ACHN (cell line): ENCODE data around the gene BRSK2.

Experiments used
- DNase-seq: peaks from one replicate; pipeline ENCODE4 v3.0.0-alpha.2; 2015
- in situ Hi-C: cut with HindIII; loops from 2 replicates; pipeline ENCODE4 v1.10.0; 2017; ENCODE audit warnings: low sequenced_read_pairs, low pct_ligation_motif_present, low pct_unique_long_range_greater_than_20kb

BRSK2 gene

GRCh38 chr11:1391165-1392075, 1.7 kb downstream of the BRSK2 start:
- in situ Hi-C loops: no loop called here
- DNase-seq: no peak

- in situ Hi-C loops: no loop called here
- DNase-seq: no peak
These were observed 2.4 kb downstream of the BRSK2 start for GRCh38 chr11:1392111-1392510.

- in situ Hi-C loops: no loop called here
- DNase-seq: no peak
These were observed 2.8 kb downstream of the BRSK2 start for GRCh38 chr11:1392561-1392960.

- DNase-seq: no peak
- in situ Hi-C loops: no loop called here
These were observed 3.4 kb downstream of the BRSK2 start for GRCh38 chr11:1393038-1393710.

GRCh38 chr11:1394936-1395772, 5.4 kb downstream of the BRSK2 start:
- in situ Hi-C loops: no loop called here
- DNase-seq: no peak

GRCh38 chr11:1395773-1396374, 6.1 kb downstream of the BRSK2 start:
- DNase-seq: no peak
- in situ Hi-C loops: no loop called here

- in situ Hi-C loops: no loop called here
- no peak for DNase-seq
These were observed 6.7 kb downstream of the BRSK2 start for GRCh38 chr11:1396375-1396841.

GRCh38 chr11:1397146-1397861, 7.6 kb downstream of the BRSK2 start:
- DNase-seq: no peak
- in situ Hi-C loops: no loop called here

GRCh38 chr11:1397862-1398527, 8.3 kb downstream of the BRSK2 start:
- no peak for DNase-seq
- in situ Hi-C loops: no loop called here

- in situ Hi-C loops: no loop called here
These were observed 8.9 kb downstream of the BRSK2 start for GRCh38 chr11:1398528-1399235.

GRCh38 chr11:1399386-1400316, 9.9 kb downstream of the BRSK2 start:
- DNase-seq: no peak
- in situ Hi-C loops: no loop called here

More at GRCh38 chr11:1398528-1399235, 8.9 kb downstream of the BRSK2 start:
- DNase-seq: no peak

GRCh38 chr11:1400317-1401170, 10.8 kb downstream of the BRSK2 start:
- no peak for DNase-seq
- in situ Hi-C loops: no loop called here

- DNase-seq: no peak
- in situ Hi-C loops: no loop called here
These were observed 11.4 kb downstream of the BRSK2 start for GRCh38 chr11:1401171-1401445.

GRCh38 chr11:1401656-1402221, 12.0 kb downstream of the BRSK2 start:
- in situ Hi-C loops: no loop called here

More at GRCh38 chr11:1401656-1402221, 12.0 kb downstream of the BRSK2 start:
- peak; percentile 64 for DNase-seq
